NOMO-1 treated with dmso at 0.1 percent for 144 hours (cell line): Measurements from ENCODE around the gene CIBAR2.

ENCODE experiments used
- DNase-seq: peaks from one replicate; lab custom pipeline; 2025; ENCODE audit not compliant: unreplicated experiment; lab: John Stamatoyannopoulos, UW

CIBAR2 gene

DNA sequence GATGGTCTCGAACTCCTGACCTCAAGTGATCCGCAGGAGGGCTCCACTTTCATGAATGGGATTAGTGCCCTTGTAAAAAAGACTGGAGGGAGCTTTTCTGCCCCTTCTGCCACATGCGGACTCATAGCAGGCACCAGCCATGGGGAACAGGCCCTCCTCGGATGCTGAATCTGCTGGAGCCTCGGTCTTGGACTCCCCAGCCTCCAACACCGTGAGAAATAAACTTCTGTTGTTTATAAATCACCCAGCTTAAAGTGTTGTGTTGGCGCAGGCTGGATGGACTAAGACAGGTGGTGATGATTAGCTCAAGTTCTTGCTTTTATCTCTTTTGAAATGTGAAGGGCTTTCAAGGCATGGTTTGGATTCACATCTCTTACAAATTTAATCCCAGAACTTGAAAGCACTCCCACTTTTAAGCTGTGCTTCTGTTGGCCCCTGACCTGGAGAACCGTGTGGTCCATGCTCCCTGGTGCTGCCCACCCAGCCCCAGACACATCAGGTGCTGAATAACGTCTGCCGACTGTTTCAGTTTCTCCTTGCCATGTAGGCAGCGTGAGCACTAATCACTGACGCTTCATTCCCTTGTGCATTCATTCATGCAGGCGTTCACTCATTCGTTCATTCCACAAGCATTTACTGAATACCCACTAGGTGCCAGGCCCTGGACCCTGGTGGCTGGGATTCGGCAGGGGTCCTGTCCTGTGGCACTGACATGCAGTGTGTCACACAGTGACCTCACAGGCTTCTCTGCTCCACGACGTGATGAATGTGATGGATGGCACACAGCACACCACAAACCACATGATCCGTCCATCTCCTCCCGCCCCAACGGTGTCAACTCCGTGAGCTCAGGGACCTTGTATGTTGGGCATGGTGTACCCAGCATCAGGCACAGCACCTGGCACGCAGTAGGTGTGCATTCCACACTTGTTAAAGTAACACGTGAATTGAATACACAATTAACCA is 8.9 kb downstream of the CIBAR2 start:
- DNase-seq, result no peak

DNA sequence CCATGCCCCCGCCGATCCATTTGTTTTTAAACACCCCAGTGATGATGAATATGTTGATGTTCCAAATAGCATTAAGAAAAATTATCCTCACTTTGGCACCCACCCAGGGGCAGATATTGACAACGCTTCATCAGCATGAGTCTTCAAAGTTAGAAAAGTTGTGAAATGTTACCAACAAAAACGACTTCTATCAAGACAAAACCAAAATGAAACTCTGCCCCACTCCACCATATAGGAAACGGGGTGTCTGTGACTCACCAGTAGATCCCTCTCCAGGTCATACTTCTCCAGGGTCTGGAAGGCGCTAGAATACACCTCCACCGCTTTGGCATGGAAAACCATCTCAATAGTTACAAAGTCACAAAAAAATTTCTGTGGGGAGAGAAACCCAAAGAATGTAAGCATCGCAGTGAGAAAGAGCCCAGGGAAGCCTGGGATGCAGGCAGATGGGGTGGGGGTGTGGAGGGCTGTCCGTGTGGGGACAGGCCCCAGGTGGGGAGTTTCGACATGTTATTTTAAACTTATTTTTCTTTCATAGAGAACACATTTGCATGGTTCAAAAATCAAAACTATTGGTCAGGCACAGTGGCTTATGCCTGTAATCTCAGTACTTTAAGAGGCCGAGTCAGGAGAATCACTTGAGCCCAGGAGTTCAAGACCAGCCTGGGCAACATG is 10.2 kb downstream of the CIBAR2 start:
- no peak for DNase-seq

DNA sequence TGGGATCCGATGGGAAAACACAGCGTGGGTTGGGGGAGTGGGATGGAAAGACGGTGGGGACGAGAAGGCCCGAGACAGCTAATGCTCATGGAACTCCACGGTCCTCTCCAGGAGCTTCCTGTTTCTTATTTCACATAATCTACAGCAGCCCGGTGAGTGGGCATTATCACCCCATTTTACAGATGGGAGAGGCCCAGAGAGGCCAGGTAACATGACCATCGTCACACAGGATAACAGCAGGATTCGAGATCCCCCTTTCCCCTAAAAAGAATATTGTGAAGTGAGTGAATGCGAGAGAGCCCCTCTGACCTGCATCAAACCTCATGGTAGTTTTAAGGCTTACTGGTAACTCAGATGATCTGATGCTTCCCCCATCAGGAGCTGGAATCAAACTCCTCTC is 12.0 kb downstream of the CIBAR2 start:
- no peak for DNase-seq

DNA sequence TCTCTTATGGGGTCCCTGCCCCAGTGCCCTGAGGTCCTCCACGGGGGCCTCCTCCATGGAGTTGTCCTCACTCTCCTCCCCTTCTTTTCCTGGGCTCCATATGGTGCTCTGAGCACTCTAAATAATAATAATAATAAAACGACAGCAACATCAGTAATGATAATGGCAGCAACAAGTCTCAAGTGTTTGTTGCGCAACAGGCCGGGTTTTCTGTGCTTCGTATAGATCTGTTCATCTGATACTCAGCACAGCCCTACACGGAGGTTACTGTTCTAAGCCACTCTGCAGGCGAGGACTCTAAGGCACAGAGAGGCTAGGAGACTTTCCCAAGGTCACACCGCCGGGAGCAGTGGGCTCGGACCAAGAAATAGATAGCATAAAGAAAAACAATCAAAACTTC is 13.7 kb downstream of the CIBAR2 start:
- no peak for DNase-seq

DNA sequence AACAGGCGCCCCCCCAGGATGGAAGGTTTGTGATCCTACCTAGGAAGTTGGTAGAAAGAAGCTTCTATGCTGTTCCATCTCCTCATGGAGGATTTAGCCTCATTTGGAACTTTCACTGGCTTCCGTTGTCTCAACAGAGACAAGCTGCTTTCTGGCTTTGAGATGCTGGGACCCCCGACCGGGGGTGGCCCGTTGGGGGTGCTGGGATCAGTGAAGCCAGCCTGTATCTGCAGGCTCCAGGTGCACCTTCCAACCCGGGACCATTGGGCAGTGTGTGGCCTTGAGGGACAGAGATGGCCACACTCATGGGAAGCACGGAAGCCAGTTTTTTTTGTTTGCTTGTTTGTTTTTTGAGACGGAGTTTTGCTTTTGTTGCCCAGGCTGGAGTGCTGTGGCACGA is 15.4 kb downstream of the CIBAR2 start:
- no peak for DNase-seq

GRCh38 chr16:85094812-85095211 is 17.5 kb downstream of the CIBAR2 start:
- DNase-seq, result no peak

DNA sequence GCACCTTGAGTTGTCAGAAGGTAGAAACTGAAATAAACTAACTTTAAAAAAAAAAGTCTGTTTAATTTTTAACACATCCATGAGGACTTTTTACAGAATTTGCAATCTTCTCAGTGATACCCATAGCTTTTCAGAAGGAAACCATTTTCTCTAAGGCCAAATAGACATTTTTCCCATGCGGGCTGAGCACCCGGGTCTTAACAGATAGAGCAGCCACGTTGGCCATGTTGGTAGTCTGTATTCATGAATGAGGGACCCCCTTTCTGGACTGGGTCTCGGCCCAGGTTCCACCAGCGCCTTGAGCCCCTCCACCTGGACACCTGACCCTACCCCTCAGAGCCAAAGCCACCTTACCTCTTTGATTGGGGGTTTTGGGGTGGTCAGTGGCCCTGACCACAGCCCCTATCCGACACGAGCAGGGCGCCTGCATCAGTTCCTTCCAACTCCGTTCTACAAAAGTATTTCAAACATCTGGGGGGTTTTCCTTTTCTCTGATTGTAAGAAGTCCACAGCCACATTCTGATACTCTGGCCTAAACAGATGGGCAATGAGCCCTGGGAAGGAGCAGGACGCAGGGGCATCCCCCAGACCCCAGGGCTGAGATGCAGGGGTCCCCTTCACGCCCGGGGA is 18.0 kb downstream of the CIBAR2 start:
- no peak for DNase-seq

- no peak for DNase-seq
Observed at GRCh38 chr16:85093705-85094104, 18.6 kb downstream of the CIBAR2 start.

- DNase-seq, result no peak
Observed at GRCh38 chr16:85092851-85093250, 19.4 kb downstream of the CIBAR2 start.

DNA sequence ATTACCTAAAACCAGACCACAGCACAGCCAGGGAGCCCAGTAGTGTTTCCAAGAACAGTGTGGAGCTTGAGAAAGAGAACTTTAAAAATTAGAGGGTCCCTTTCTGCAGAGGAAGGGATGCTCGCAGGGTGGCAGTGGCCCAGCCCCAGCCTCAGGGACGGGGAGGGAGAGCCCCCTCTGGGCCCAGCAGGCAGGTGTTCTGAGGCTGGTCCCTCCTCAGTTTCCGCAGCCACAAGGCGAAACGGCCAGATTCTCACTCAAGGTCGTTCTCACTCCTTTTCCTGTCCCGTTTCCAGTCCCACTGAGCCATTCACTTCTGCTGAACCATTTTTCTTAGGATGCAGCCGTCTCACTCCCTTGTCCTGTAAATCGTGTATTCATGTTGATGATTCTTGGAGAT is 20.0 kb downstream of the CIBAR2 start:
- no peak for DNase-seq

- DNase-seq, result no peak
Observed at GRCh38 chr16:85091522-85091910, 20.8 kb downstream of the CIBAR2 start.

GRCh38 chr16:85090873-85091521 is 21.3 kb downstream of the CIBAR2 start:
- DNase-seq, result no peak

DNA sequence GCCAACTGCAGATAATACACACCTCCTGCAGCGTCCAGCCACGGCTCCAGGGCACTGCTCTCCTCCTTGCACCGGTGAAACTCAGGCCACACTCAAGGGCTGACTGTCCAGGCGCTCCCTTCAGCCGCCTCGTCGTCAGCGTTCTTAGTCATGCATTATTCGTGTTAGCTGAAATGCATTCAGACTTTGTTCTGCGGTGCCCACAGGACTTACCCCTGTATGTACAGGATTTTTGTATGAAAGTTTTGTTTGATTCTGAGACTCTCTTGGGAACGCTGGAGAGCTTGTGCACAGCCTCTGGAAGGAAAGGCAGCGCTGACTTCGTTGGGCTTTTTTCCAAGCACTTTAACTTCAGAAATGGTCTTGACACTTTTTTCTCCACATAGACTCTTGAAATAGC is 22.1 kb downstream of the CIBAR2 start:
- DNase-seq, result no peak

- no peak for DNase-seq
Observed at GRCh38 chr16:85089525-85089924, 22.7 kb downstream of the CIBAR2 start.

GRCh38 chr16:85088570-85089199 is 23.6 kb downstream of the CIBAR2 start:
- no peak for DNase-seq

- no peak for DNase-seq
Observed at GRCh38 chr16:85087899-85088569, 24.2 kb downstream of the CIBAR2 start.

DNA sequence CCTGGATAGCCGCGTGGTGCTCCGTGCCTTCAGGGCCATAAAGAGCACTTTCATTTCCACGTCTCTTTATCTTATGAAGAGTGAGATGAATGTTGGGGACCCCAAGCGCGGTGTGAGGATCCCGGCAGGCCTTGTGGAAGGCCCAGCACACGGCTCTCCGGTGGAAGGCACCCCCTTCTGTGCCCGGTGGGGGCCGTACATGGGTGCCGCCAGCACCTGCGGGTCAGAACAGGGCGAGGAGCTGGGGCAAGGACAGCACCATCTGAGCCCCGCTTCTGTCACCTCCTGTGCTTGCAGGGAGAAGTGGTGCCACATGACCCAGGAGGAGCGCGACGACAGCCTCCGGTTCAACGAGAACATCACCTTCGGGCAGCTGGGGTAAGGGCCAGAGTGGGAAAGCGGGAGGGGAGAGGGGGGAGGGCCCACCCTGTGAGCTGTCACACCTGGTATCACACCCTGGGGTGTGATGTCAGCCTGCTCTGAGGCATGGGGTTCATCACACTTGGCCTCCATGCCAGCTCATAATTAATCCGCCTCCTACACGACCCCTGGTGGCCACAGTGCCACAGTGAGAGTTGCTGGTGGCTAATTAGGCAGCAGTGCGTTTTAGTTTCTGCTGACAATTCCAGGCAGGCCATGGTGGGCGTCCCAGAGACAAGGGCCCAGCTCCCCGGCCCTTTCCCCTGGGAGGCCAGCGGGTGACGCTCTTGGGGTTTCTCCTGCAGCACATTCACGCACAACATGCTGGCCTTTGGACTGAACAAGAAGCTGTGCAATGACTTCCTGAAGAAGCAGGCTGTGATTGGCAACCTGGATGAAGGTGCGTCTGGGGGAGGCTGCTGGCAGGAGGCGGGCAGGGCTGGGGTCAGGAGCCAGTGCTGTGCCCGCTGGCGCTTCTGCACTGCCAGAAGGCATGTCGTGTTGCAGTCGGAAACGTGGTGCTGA is 25.7 kb downstream of the CIBAR2 start:
- peak; percentile 26 for DNase-seq

- DNase-seq, result no peak
Observed at GRCh38 chr16:85085721-85086120, 26.6 kb downstream of the CIBAR2 start.

DNA sequence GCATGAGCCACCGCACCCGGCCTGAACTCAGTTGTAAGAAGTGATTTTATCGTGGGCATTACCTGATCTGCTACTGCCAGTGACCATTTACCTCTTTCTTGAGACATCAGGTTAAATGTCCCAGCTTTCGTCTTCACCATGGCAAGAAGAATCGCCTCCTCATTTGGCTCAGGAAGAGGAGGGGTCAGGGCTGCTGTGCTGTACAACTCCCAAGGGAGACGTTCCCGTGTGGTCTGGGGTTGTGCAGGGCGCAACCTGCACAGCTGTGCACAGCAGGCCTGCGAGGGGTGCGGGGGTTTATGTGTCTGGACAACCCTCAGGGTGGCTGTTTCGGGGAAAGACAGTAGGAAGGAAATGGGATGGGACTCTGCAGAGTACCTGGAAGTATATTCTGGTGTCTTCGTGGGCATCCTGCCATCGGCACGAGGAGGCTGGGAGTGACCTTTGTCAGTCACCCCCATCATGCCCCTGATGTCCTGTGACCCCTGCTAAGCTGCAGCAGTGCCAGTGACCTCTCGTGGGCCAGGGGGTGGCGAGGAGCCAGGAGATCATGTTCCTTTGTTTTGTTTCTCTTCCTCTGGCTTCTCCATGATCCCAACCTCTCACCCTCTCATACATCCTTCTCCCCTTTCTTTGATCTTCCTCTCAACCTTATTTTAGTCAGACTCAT is 27.3 kb downstream of the CIBAR2 start:
- DNase-seq, result no peak
